Esophagus muscularis mucosa (tissue), 4 donors: ENCODE data around the gene PML. TPM values are rescaled to one million over a fixed set of nuclear protein-coding genes. Genes with fewer than 3 reads are reported as not detected.

ENCODE experiments used
- DNase-seq: peaks from one replicate; pipeline ENCODE4 v3.0.0-alpha.2; 2017; ENCODE audit errors: extremely low spot score
- H3K27ac ChIP-seq, 4 donors: fragments of 200-600 bp; sonication (generic); replicated peaks in 1 of 4; 1 replicate in 3 of 4; 2 replicates in 1 of 4; pipeline ENCODE4 v1.5.1; 2016 to 2019; ENCODE audit warnings: mild to moderate bottlenecking in 1 of 4
- H3K27me3 ChIP-seq, 4 donors: fragments of 200-600 bp; sonication (generic); one replicate each; pipeline versions ENCODE4 v1.5.1 to v1.6.0; 2016 to 2019
- H3K36me3 ChIP-seq, 4 donors: fragments of 200-600 bp; sonication (generic); one replicate each; pipeline ENCODE4 v1.5.1; 2016 to 2019
- H3K4me1 ChIP-seq, 4 donors: fragments of 200-600 bp; sonication (generic); one replicate each; pipeline ENCODE4 v1.5.1; 2016 to 2019
- H3K4me3 ChIP-seq, 4 donors: fragments of 200-600 bp; sonication (generic); 1 replicate in 2 of 4; 2 replicates in 2 of 4; pipeline ENCODE4 v1.5.1; 2016 to 2019; ENCODE audit warnings: mild to moderate bottlenecking in 4 of 4, moderate library complexity in 1 of 4
- H3K9me3 ChIP-seq, 4 donors: fragments of 200-600 bp; sonication (generic); 1 replicate in 3 of 4; 2 replicates in 1 of 4; pipeline ENCODE4 v1.5.1; 2016 to 2019
- EP300 ChIP-seq: sonication (generic); formaldehyde crosslinking; IDR thresholded peaks from one replicate; pipeline ENCODE4 v1.6.1; 2017; ENCODE audit warnings: antibody characterized with exemption
- POLR2A ChIP-seq: fragments of 450-650 bp; IDR thresholded peaks from one replicate; pipeline ENCODE4 v1.6.1; 2017; ENCODE audit warnings: antibody characterized with exemption, moderate library complexity, mild to moderate bottlenecking, low read depth
- POLR2AphosphoS5 ChIP-seq, 2 donors: sonication (generic); formaldehyde crosslinking; IDR thresholded peaks; one replicate each; pipeline ENCODE4 v1.6.1; 2017; ENCODE audit warnings: antibody characterized with exemption in 2 of 2
- WGBS: methylation state at CpG from one replicate; pipeline ENCODE4 v1.1.5; 2018; 5-methylcytosine and 5-hydroxymethylcytosine counted together
- intact Hi-C: fragments of 100-400 bp; cut with DNase I; formaldehyde crosslinking; loops from one replicate; pipeline ENCODE4 v1.15.1; 2023
- total RNA-seq, 4 donors: library from RNA; depleted of rRNA; stranded (reverse); fragments of >200 nt; gene quantifications; one replicate each; pipeline versions ENCODE4 v1.1.0 to v1.2.1, GENCODE V29; 2016
- TF ChIP-seq, protein P1 (sequence below), 3 experiments: fragments of 200-600 bp in 2 of 3; fragments of 450-650 bp in 1 of 3; sonication (generic) in 2 of 3; IDR thresholded peaks; one replicate each; pipeline ENCODE4 v1.5.1; 2017 to 2019; ENCODE audit warnings: antibody characterized with exemption in 3 of 3, mild to moderate bottlenecking in 2 of 3, moderate library complexity in 1 of 3

The PML gene
- total RNA-seq, 4 donors from 2014 or later: 48.0 to 61.6 (median 57.2) TPM

DNA sequence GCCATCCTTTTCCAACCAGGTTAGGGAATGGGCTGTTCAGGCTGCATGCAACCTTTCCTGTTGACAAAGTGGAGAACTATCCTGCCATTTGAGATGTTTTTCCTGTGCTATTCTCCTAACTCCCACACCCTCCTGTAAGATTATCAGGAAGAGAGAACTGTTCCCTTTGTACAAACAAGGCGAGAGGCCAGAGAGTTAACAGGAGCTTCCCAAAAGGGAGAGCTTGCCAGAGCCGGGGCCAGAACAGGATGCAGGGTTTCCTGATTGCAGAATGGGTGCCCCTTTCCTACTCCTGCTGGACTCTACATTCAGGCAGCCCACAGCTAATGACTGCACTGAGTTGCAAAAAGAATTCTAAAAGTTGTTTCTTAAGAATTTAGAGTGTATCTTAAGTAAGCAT is 17.1 kb downstream of the PML start:
- H3K36me3 ChIP-seq: peaks cover 0 to 36% (median 18%) of the 10 kb centered on the region in 4 donors
- H3K4me1 ChIP-seq: peaks cover 60 to 74% (median 68%) of the 10 kb centered on the region in 4 donors
- no peak overlapping the region for H3K4me3 ChIP-seq
- peak overlapping the region; percentile 44 to 69 (median 60) for H3K27ac ChIP-seq
- WGBS: 10% methylated on average over 2 of the region's 2 CpGs
- intact Hi-C loops: no loop called here
- no peaks in the 10 kb centered on the region for H3K9me3 ChIP-seq
- no peaks in the 10 kb centered on the region for H3K27me3 ChIP-seq
- no peak for DNase-seq
- TF ChIP-seq POLR2AphosphoS5 (IDR thresholded peaks at IDR 0.05): peak in 1 of 2 donors; percentile 36
- TF ChIP-seq EP300: no peak

DNA sequence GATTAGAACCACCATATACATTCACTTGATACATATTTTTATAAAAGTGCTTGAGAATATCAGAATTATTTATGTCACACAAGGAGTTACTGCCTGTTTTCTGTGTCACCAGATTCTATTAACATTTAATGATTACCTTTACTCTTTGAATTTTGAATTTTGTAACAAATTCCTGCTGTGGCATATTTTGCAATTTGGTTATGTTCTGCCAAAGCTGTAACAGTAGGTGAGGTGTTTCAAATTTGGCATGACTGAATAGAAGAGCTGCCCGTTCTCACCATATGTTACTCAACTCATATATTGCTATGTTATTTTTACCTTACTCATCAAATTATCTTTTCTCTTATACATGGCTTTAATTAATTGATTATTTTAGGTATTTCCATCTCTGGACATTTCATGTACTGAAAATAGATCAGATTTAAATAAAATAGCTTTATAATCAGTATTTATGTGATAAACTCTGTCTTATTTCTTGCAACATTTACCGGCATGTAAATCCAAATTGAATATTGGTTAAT is 18.9 kb downstream of the PML start:
- Histone ChIP-seq H3K4me3 (no peak overlapping the region), H3K27ac (no peak overlapping the region), H3K4me1 (peaks cover 45 to 57% (median 50%) of the 10 kb centered on the region in 4 donors), H3K9me3 (no peaks in the 10 kb centered on the region), H3K27me3 (no peaks in the 10 kb centered on the region), H3K36me3 (peaks cover 0 to 36% (median 13%) of the 10 kb centered on the region in 4 donors)
- intact Hi-C loops: no loop called here
- no peak for DNase-seq
- 81% methylated on average over 2 of the region's 2 CpGs for WGBS
- TF ChIP-seq POLR2AphosphoS5 (IDR thresholded peaks at IDR 0.05) (no peak), EP300 (no peak), POLR2A (no peak)
- TF ChIP-seq, protein P1, sequence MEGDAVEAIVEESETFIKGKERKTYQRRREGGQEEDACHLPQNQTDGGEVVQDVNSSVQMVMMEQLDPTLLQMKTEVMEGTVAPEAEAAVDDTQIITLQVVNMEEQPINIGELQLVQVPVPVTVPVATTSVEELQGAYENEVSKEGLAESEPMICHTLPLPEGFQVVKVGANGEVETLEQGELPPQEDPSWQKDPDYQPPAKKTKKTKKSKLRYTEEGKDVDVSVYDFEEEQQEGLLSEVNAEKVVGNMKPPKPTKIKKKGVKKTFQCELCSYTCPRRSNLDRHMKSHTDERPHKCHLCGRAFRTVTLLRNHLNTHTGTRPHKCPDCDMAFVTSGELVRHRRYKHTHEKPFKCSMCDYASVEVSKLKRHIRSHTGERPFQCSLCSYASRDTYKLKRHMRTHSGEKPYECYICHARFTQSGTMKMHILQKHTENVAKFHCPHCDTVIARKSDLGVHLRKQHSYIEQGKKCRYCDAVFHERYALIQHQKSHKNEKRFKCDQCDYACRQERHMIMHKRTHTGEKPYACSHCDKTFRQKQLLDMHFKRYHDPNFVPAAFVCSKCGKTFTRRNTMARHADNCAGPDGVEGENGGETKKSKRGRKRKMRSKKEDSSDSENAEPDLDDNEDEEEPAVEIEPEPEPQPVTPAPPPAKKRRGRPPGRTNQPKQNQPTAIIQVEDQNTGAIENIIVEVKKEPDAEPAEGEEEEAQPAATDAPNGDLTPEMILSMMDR (IDR thresholded peaks at IDR 0.05): no peak

DNA sequence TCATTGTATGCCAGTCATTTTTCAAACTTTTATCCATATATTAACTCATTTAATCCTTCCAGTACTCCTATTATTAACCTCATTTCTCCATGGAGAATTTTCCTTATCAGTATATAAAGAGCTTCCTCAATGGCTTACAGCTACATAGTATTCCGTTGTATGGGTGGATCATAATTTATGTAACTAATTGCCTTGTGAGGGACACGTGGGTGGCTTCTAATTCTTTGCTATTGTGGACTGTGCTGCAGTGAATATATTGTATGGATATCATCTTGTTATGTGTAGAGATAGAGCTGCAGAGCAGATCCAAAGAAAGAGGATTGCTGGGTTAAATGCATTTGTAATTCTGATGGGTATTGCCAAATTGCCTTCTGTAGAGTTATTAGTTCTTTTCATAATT is 25.2 kb downstream of the PML start:
- peaks cover 18 to 64% (median 37%) of the 10 kb centered on the region in 4 donors for H3K36me3 ChIP-seq
- 62% methylated on average over 2 of the region's 2 CpGs for WGBS

DNA sequence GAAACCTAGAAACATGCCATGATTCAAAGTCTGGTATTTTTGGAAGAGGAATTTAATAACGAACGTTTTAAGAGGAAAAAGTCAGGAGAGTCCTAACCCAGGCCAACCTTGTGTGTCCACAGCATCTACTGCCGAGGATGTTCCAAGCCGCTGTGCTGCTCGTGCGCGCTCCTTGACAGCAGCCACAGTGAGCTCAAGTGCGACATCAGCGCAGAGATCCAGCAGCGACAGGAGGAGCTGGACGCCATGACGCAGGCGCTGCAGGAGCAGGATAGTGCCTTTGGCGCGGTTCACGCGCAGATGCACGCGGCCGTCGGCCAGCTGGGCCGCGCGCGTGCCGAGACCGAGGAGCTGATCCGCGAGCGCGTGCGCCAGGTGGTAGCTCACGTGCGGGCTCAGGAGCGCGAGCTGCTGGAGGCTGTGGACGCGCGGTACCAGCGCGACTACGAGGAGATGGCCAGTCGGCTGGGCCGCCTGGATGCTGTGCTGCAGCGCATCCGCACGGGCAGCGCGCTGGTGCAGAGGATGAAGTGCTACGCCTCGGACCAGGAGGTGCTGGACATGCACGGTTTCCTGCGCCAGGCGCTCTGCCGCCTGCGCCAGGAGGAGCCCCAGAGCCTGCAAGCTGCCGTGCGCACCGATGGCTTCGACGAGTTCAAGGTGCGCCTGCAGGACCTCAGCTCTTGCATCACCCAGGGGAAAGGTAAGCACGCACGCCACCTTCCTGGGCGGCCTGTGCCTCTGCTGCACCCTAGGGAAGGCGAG is 28.4 kb downstream of the PML start:
- Histone ChIP-seq H3K4me1 (peaks cover 10 to 38% (median 26%) of the 10 kb centered on the region in 4 donors), H3K27me3 (no peaks in the 10 kb centered on the region), H3K36me3 (peaks cover 23 to 74% (median 56%) of the 10 kb centered on the region in 4 donors), H3K27ac (no peak overlapping the region), H3K4me3 (no peak overlapping the region), H3K9me3 (no peaks in the 10 kb centered on the region)
- no peak for DNase-seq
- no peak for TF ChIP-seq POLR2A
- no peak for TF ChIP-seq EP300
- TF ChIP-seq POLR2AphosphoS5 (IDR thresholded peaks at IDR 0.05): no peak
- TF ChIP-seq, protein P1 (IDR thresholded peaks at IDR 0.05): no peak
- intact Hi-C loops: no loop called here
- WGBS: 92% methylated on average over 64 of the region's 66 CpGs

More for the DNA sequence above, 25.2 kb downstream of the PML start:
- TF ChIP-seq POLR2A (no peak), POLR2AphosphoS5 (IDR thresholded peaks at IDR 0.05) (no peak), EP300 (no peak)
- TF ChIP-seq, protein P1 (IDR thresholded peaks at IDR 0.05): no peak
- Histone ChIP-seq H3K4me1 (peaks cover 7 to 23% (median 12%) of the 10 kb centered on the region in 4 donors), H3K27me3 (no peaks in the 10 kb centered on the region), H3K4me3 (no peak overlapping the region), H3K9me3 (no peaks in the 10 kb centered on the region), H3K27ac (no peak overlapping the region)
- DNase-seq: no peak
- intact Hi-C loops: no loop called here

DNA sequence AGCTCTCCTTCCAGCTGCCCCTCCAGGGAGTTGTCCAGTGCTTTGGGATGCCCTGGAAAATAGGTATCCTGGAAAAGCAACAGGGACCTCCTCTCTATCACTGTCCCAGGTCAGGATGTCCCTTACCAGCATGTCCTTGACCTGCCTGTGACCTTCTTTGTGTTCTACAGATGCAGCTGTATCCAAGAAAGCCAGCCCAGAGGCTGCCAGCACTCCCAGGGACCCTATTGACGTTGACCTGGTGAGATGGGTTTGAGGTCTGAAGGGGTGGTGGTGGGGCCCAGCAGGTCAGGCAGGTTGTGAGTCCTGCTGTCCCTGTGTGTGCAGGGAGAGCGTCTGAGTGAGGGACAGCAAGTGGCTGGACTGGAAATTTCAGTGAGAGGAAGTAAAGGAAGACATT is 30.2 kb downstream of the PML start:
- Histone ChIP-seq H3K36me3 (peaks cover 26 to 81% (median 60%) of the 10 kb centered on the region in 4 donors), H3K4me3 (no peak overlapping the region), H3K4me1 (peaks cover 10 to 45% (median 36%) of the 10 kb centered on the region in 4 donors), H3K27me3 (no peaks in the 10 kb centered on the region), H3K27ac (peak overlapping the region in 1 of 4 donors; percentile 37), H3K9me3 (no peaks in the 10 kb centered on the region)
- TF ChIP-seq, protein P1 (IDR thresholded peaks at IDR 0.05): no peak
- TF ChIP-seq EP300 (no peak), POLR2AphosphoS5 (IDR thresholded peaks at IDR 0.05) (no peak), POLR2A (no peak)
- WGBS: 56% methylated on average over 2 of the region's 2 CpGs
- no peak for DNase-seq
- intact Hi-C loops: no loop called here
